ENCODE measurements around the gene CUX1. TPM values are rescaled to one million over a fixed set of nuclear protein-coding genes. Genes with fewer than 3 reads are reported as not detected.
"Not testable (repeated sequence)": the region's sequence is repeated elsewhere in the genome, so short reads cannot be mapped to it uniquely, and the experiment has no call there.

Gene CUX1
- total RNA-seq, 1 experiment from 2014 or later: 30.3 TPM

- no peak for DNase-seq (ENCODE audit: low read depth)
Observed at GRCh38 chr7:101915000-101915399, 97.6 kb downstream of the CUX1 start.

- DNase-seq (ENCODE audit: low read depth): no peak
Observed at GRCh38 chr7:101916041-101916800, 98.8 kb downstream of the CUX1 start.

DNA sequence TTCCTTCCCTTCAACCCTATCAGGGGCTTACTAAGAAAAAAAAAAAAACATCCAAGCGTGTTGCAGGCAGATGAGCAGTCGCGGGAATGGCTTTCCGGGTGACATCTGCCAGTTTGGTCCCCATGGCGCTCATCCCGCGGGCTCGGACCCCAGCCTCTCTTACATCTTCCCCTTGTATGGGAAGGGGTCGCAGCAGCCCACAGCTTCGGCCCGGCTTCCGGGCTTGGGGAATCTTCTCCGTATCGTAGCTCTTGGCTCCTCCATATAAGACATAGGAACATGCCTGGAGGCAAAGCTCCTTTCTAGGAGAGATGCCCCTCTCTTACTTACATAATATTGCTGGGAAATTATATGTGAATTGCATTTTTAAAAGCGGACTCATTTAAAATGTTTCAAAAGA lies 99.5 kb downstream of the CUX1 start:
- DNase-seq (ENCODE audit: low read depth): no peak

- DNase-seq (ENCODE audit: low read depth): no peak
Observed at GRCh38 chr7:101917566-101917965, 100.1 kb downstream of the CUX1 start.

DNA sequence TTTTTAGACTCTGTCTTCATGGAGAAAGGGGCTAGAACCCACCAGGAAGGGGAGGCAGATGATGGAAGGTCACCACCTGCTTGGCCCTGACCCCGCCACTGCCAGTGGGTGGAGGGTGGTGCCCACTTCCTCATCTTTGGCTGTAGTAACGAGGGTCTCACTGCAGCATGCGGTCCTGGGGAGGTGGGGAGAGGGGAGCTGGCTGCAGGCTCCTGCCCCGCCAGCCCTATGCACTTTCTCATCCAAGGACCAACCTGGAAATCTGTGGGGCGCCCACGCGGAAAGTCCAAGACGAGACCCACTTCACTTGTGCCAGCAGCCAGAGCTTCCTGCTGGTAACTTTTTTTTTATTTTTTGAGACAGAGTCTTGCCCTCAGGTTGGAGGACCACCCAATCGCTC lies 101.0 kb downstream of the CUX1 start:
- no peak for DNase-seq (ENCODE audit: low read depth)

DNA sequence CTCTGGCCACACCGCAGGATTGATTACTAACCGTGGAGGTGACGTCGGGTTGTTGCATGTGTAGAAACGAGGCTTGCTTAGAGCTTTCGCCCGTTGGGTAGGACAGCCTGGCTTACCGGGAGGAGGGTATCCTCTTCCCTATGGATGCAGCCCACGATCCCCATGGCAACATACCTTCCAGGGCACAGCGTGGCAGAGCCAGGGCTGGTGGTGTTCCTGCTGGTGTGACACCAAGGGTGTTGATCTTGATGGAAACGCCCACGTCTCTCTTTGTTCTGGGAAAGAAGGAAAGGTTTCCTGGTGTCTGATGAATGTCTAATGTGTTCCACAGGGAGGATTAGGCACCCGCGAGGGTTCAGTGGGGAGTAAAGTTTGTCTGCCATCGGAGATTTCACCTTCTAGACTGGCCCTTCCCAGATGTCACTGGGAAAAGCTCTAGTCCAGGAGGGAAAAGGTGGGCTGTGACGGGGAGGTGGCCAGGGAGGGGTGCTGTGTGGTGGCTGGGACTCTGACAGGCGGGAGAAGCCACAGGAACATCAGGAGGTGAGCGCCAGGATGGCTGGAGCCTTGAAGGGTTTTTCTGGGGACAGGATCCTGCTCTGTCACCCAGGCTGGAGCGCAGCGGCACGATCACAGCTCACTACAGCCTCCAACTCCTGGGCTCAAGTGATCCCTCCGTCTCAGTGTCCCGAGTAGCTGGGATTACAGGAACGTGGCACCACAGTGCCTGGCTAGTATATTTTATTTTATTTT lies 102.1 kb downstream of the CUX1 start:
- no peak for DNase-seq (ENCODE audit: low read depth)

GRCh38 chr7:101921061-101921460 lies 103.6 kb downstream of the CUX1 start:
- DNase-seq (ENCODE audit: low read depth): no peak

GRCh38 chr7:101921546-101922489 lies 104.4 kb downstream of the CUX1 start:
- DNase-seq (ENCODE audit: low read depth): not testable (repeated sequence)

DNA sequence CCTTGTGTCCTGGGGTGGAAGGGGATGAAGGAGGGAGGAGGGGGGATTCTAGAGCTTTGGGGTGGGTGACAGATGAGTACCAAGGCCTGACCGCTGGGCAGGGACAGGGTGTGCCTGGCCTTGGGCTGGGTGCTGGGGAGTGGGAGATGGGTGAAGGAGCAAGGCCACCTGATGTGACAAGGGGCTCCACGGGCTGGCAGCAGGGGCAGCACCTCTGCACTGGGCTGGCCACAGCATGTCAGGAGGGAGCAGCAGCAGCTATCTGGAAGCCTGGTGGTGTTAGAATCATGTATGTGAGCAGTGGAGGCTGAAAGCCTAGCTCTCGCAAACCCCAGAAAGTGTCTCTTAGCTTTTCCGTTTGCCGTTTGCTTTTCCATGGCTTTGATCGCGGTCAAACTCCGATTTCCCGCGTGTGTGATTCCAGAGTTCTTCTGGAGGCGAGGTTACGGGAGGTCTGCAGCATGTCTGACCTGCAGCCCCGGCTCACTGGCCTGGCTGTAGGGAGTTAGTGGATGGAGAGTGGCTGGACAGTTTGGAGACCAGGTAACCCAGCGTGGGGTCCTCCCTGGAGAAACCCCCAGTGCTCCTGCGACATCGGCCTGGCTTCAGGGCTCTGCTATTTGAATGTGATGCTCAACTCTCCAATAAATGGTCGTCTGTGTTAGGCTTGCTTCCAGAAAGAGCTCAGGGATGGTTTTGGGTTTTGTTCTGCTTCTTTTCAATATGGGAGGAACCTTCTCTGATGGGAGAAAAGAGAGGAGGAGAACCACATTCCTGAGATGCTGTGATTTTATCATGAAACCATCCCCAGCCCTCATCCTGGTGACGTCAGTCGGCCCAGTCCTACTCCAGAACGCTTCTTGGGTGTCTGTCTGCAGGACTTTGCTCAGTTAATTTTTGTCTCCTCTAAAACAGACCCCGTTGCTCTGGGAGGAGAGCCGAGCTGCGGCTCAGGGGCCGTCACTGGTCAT lies 105.5 kb downstream of the CUX1 start:
- DNase-seq (ENCODE audit: low read depth): no peak

- no peak for DNase-seq (ENCODE audit: low read depth)
Observed at GRCh38 chr7:101923602-101923985, 106.2 kb downstream of the CUX1 start.

GRCh38 chr7:101924171-101924570 lies 106.7 kb downstream of the CUX1 start:
- DNase-seq (ENCODE audit: low read depth): peak; percentile 78

GRCh38 chr7:101926265-101926664 lies 108.8 kb downstream of the CUX1 start:
- DNase-seq (ENCODE audit: low read depth): no peak

DNA sequence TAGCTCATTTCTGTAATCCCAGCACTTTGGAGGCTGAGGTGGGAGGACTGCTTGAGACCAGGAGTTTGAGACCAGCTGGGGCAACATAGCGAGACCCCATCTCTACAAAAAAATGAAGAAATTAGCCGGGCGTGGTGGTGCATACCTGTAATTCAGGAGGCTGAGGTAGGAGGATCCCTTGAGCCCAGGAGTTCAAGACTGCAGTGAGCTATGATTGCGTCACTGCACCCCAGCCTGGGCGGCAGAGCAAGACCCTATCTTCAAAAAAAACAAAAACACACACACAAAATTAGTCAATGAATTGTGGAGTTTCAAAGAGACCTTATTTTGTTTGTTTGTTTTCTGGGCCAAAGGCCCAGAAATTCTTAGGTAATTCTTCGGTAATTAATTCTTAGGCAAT lies 110.0 kb downstream of the CUX1 start:
- DNase-seq (ENCODE audit: low read depth): no peak

- DNase-seq (ENCODE audit: low read depth): no peak
Observed at GRCh38 chr7:101927802-101928201, 110.4 kb downstream of the CUX1 start.

GRCh38 chr7:101929256-101929655 lies 111.8 kb downstream of the CUX1 start:
- no peak for DNase-seq (ENCODE audit: low read depth)

DNA sequence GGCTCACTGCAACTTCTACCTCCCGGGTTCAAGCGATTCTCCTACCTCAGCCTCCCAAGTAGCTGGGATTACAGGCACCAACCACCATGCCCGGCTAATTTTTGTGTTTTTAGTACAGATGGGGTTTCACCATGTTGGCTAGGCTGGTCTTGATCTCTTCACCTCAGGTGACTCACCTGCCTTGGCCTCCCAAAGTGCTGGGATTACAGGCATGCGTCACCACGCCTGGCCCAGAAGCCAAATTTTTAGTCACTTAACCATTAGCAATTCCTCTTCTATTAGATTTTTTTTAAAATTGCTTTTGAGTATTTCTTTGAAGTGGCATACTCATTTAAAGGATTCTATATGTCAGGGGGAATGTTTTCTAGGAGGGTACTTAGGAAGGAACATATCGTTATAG lies 112.5 kb downstream of the CUX1 start:
- not testable (repeated sequence) for DNase-seq (ENCODE audit: low read depth)

GRCh38 chr7:101932083-101932482 lies 114.7 kb downstream of the CUX1 start:
- no peak for DNase-seq (ENCODE audit: low read depth)

GRCh38 chr7:101933028-101933427 lies 115.6 kb downstream of the CUX1 start:
- no peak for DNase-seq (ENCODE audit: low read depth)

DNA sequence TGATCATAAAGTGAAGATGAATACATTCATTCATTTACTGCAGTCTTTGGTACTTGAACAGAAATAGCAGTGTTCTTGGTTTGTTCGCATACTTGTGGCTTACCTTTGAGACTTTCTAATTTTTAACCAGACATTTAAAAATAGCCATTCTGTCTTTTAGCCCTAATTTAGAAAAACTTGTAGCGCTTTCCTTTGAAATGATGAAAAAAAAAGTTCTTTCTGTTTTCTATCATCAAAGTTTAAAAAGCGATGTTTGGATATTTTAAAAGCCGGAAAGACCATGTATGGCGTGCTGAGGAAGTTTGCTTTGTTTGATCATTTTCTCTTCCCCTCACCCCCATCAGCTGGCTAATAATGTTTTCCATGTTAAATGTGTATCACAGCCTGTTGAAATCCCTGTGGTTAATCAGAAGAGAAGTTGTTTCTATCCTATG lies 116.3 kb downstream of the CUX1 start:
- DNase-seq (ENCODE audit: low read depth): no peak

DNA sequence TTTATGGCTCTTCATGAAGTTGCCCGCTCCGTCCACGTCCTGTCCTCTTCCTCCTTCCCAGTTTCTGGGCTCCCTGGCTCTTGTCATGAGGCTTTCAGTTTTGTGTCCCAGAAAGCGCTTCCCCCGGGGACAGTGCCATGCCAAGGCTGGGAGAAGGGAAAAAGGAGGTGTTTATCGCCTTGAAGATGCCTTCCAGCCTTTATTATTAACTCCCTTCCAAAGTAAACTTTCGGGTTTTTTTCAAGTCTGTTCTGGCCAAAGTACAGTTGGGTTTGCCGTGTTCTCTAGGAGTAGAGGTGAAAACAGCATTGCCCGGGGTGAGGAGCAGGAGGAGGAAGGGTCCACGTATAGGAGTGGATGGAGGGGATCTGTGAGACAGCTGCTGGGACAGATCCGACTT lies 117.2 kb downstream of the CUX1 start:
- DNase-seq (ENCODE audit: low read depth): no peak

All from Daoy (cell line).